Islet precursor cell (in vitro differentiated cells): ENCODE results near the gene AGK.

ENCODE experiments used
- DNase-seq: peaks from one replicate; pipeline ENCODE4 v3.0.0-alpha.2; 2018

The AGK gene

GRCh38 chr7:141649137-141649864 lies 98.1 kb downstream of the AGK start:
- DNase-seq: no peak

- peak; percentile 87 for DNase-seq
Observed at GRCh38 chr7:141649865-141650634, 98.8 kb downstream of the AGK start.

GRCh38 chr7:141651417-141651816 lies 100.2 kb downstream of the AGK start:
- DNase-seq: no peak

- DNase-seq: no peak
Observed at GRCh38 chr7:141652691-141653090, 101.5 kb downstream of the AGK start.

- peak; percentile 87 for DNase-seq
Observed at GRCh38 chr7:141654551-141654950, 103.3 kb downstream of the AGK start.

GRCh38 chr7:141659501-141659900 lies 108.3 kb downstream of the AGK start:
- no peak for DNase-seq

- DNase-seq: no peak
Observed at GRCh38 chr7:141660259-141660658, 109.0 kb downstream of the AGK start.

GRCh38 chr7:141663081-141663849 lies 112.1 kb downstream of the AGK start:
- DNase-seq: no peak

- DNase-seq: no peak
Observed at GRCh38 chr7:141664450-141664849, 113.2 kb downstream of the AGK start.

- no peak for DNase-seq
Observed at GRCh38 chr7:141665208-141666035, 114.2 kb downstream of the AGK start.

GRCh38 chr7:141666071-141666470 lies 114.9 kb downstream of the AGK start:
- no peak for DNase-seq

GRCh38 chr7:141668853-141669252 lies 117.6 kb downstream of the AGK start:
- no peak for DNase-seq

GRCh38 chr7:141671705-141672496 lies 120.7 kb downstream of the AGK start:
- no peak for DNase-seq

GRCh38 chr7:141673346-141673745 lies 122.1 kb downstream of the AGK start:
- DNase-seq: no peak

GRCh38 chr7:141674171-141674671 lies 123.0 kb downstream of the AGK start:
- DNase-seq: peak; percentile 89

GRCh38 chr7:141674702-141675101 lies 123.5 kb downstream of the AGK start:
- peak; percentile 74 for DNase-seq

GRCh38 chr7:141675436-141676215 lies 124.4 kb downstream of the AGK start:
- no peak for DNase-seq

GRCh38 chr7:141676618-141677017 lies 125.4 kb downstream of the AGK start:
- no peak for DNase-seq

- DNase-seq: no peak
Observed at GRCh38 chr7:141679014-141679413, 127.8 kb downstream of the AGK start.

- DNase-seq: no peak
Observed at GRCh38 chr7:141685285-141686023, 134.2 kb downstream of the AGK start.
